PC-3 (cell line): Measurements from ENCODE around the gene RAPGEF3.

ENCODE experiments used
- CTCF ChIP-seq: fragments of 300-600 bp; sonication (generic); conservative IDR thresholded peaks from 2 replicates; pipeline ENCODE4 v1.5.1; 2017; ENCODE audit warnings: antibody characterized with exemption, low read depth, mild to moderate bottlenecking, low read length
- EZH2 ChIP-seq: fragments of 300-600 bp; sonication (generic); IDR thresholded peaks from one replicate; pipeline ENCODE4 v1.6.1; 2017; ENCODE audit warnings: antibody characterized with exemption, mild to moderate bottlenecking, low read length; ENCODE audit not compliant: unreplicated experiment
- EZH2phosphoT487 ChIP-seq: fragments of 300-600 bp; sonication (generic); IDR thresholded peaks from 2 replicates; pipeline ENCODE4 v1.6.1; 2018; ENCODE audit warnings: mild to moderate bottlenecking, antibody characterized with exemption, low read length, borderline replicate concordance

- TF ChIP-seq CTCF (no peak), EZH2 (no peak), EZH2phosphoT487 (no peak)
Measured at GRCh38 chr12:47791874-47792273, 33.2 kb upstream of the RAPGEF3 start.
